UCSD-AML1 (cell line): ENCODE data around the gene DNAJB7.
"Not testable (repeated sequence)": the region's sequence is repeated elsewhere in the genome, so short reads cannot be mapped to it uniquely, and the experiment has no call there.

ENCODE experiments used
- DNase-seq: peaks from one replicate; lab custom pipeline; 2025; ENCODE audit not compliant: unreplicated experiment; lab: John Stamatoyannopoulos, UW

Gene DNAJB7

DNA sequence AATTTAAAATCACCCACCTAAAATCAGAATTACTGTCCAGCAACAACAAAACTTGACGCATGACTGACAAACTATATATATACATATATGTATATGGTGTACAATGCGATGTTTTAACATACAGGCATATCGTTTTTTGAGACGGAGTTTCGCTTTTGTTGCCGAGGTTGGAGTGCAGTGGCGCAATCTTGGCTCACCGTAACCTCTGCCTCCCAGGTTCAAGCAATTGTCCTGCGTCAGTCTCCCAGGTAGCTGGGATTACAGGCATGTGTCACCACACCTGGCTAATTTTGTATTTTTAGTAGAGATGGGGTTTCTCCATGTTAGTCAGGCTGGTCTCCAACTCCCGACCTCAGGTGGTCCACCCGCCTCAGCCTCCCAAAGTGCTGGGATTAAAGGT, 16.1 kb downstream of the DNAJB7 start:
- not testable (repeated sequence) for DNase-seq

DNA sequence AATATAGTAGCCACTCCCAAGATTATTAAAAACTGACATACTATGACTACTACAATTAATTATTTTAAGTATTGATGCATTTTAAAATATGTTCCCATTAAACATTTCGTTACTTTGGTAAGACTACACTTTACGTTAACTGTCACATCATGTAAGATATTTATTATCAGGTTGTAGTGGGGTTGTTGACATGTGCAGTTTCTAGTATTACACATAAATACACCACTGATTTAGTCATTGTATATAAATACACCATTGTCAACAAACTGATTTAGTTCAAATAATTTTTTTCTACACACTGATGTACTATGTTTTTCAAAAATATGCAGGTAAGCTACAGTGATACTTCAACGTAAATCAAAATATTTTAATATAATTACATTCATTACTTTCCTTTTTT, 17.0 kb downstream of the DNAJB7 start:
- no peak for DNase-seq

DNA sequence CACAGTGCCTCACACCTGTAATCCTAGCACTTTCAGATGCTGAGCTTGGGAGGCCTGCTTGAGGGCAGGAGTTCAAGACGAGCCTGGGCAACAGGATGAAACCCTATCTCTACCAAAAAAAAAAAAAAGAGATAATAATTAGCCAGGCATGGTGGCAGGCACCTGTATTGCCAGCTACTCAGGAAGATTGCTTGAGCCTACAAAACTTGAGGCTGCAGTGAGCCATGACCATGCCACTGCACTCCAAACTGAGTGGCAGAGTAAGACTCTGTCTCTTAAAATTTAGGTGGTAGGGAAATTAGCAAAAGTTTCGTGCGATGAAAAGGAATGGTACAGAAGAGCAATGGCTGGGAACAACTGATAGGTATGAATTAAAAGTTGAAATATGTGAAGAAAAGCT, 23.4 kb downstream of the DNAJB7 start:
- no peak for DNase-seq

DNA sequence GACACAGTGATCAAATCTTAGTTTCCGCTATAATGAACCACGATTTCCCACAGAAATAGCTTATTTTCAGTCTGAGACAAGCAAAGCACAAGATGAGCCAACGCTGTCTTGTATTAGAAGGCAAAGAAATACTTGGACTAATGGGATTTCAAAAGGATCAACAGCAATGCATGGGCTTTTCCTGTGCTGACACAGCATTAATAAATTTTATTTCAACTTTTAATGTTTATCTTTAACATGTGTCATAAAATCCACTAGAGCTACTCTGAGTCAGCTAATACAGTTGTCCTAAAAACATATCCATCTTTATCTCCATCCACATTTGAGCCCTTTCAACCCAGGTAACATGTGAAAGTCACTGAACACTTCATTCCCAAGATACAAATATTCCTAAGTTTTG, 27.3 kb downstream of the DNAJB7 start:
- no peak for DNase-seq

DNA sequence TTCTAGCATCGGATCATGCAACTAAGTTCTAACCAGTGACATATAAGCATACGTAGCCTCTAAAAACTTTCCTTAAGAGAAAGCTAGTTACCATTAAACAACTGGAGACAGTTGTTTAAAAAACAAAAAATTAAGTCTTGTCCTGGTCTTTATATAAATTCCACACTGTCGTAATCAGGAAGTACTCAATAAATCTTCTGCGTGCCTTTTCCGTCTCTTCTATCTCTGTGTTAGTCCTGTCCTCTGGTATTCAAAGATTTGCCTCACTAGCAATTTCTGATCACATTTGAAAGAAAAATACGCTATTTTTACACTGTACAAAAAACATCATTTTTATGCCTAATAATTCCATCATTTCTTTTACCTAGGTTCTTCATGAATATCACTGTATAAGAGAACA, 32.8 kb downstream of the DNAJB7 start:
- DNase-seq: no peak

DNA sequence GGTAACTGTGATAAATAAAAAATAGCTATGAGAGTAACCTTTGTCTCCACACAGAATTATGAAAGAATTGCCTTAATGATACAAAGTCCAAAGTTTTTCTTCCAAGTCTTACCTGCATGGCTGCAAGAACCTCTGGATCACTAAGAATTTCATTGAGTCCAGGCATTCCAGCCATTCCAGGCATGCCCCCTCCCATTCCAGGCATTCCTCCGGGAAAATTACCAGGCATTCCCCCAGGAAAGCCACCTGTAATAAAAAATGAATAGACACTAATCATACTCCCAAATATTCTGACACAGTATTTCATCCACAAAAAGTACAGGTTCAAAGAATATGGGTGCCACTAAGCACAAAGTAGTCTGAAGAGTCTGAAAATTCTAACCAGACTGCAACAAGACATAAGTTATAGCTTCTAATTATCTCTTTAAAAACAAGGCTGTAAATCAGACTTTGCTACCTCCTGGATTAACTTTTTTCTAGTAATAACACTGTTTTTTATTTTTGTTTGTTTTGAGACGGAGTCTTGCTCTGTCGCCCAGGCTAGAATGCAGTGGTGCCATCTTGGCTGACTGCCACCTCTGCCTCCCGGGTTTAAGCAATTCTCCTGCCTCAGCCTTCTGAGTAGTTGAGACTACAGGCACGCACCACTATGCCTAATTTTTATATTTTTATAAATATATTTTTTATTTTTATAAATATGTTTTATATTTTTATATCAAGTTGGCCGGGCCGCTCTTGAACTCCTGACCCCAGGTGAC, 34.8 kb downstream of the DNAJB7 start:
- DNase-seq: no peak

DNA sequence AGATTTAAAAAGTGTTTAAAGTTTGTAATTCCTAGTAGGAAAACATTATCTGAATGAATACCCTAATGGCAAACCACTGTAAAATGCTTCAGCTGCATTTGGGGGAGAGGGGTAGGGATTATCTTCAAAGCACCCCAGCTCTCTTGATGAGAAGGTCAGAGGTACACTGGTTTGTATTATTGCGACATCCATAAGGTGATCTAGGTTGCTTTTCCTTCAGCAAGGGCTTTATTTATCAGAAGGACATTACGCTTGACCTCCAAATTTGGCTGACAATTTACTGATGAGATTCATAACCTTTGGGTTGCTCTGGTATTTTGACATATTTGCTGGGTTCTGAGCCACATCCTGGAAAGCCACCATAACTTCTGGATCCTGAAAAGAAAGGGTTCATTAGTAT, 35.6 kb downstream of the DNAJB7 start:
- DNase-seq: not testable (repeated sequence)

DNA sequence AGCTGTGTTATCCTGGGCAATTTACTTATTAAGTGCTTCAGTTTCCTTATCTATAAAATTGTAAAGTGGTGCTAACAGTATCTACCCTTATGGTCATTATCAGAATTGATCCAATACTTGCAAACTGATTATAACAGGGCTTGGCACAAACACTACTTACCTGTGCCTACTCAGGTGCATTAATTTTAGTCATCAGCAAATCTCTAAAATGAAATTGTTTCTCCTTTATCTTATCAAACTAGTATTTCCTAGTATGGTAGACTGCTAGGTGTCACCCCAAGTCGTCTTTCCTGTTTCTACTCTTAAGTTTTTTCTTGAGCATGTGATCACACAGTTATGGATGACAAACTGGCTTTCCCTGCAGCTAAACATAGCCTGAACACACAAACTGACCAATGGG, 38.5 kb downstream of the DNAJB7 start:
- DNase-seq: no peak

DNA sequence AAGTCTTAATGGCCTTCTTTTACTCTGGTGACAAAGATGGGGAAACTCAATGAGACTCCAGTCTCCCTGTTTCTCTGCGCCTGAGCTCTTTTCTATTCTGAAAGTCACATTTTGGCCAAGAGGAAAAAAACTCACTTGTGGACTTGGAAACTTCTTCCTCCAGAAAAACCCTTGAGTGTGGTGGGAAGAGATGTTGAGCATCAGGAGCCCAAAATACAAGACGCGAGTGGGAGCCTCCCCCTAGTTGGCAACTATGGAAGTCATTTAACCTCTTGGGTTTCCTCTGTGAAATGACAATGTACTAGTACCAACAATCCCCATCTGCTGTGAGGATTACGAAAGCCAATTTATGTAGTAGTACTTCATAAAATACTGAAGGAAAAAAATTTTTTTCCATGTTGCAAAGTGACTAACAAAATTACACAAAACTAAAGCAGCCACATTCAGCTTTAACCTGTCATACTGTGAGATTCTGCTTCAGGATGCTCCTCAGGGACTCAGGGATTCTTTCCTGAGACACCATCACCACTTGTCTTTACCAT, 42.2 kb downstream of the DNAJB7 start:
- no peak for DNase-seq

DNA sequence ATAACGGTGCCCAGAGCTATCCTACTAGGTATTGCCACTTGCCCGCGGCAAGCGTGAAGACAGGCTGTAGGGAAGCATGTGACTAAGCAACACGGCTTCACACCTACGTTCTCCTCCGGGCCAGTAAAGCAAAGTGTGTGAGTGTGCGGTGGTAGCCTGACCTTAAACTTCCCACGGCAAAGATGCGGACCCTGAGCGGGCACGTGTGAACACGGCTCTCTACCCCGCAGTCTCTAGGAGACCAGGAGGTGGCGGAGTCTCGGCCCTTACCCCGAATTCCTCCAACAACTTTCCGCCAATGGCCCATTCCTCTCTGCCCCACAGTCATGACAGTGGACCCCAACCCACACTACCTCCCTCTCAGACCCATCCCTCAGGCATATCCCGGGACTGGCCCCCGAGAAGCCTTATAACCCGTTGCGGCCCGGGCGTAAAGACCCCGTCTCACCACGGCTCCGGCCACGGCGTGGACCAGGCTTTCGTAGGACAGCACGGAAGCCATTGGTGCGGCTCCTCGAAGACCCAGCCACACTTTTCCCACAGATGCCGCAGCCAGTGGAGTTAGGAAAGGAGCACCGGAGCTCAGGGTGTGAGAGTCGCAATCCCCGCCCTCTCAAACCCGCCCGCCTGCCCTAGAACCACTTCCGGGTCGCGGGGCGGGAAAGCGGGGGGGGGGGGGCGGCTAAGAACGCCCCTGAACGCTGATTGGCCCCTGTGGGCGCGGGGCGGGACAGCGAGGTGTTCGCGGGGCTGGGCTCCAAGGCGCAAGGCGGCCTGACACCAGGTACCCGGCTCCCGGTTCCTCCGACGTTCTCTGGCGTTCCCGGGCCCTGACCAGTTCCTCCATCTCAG, 42.9 kb downstream of the DNAJB7 start, which contains the start of gene SLC25A17:
Gene SLC25A17, minus strand, starts transcription at position 600 of the 852 bp plus-strand sequence. Its CDS starts 98 bp downstream, at position 502.
- peak; percentile 88 for DNase-seq

DNA sequence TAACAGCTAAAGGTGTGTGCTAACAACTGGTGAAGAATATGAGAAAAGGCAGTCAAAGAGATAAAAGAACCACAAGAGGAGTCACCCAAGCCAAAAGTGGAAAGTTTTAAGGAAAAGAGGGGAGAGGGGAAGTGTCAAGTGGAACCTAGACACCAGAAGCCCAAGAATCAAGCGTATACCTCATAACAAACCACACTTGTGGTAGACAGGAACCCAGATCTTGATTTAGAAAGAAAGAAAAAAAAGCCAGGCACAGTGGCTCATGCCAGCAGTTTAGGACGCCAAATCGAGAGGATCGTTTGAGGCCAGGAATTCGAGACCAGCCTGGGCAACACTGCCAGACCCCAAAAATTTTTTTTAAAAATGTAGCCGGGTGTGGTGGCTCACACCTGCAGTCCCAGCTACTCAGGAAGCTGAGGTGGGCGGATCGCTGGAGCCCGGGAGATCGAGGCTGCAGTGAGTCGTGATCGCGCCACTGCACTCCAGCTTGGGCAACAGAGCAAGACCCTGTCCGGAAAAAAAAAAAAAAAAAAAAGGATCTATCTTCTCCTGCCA, 43.6 kb downstream of the DNAJB7 start:
- DNase-seq: no peak

DNA sequence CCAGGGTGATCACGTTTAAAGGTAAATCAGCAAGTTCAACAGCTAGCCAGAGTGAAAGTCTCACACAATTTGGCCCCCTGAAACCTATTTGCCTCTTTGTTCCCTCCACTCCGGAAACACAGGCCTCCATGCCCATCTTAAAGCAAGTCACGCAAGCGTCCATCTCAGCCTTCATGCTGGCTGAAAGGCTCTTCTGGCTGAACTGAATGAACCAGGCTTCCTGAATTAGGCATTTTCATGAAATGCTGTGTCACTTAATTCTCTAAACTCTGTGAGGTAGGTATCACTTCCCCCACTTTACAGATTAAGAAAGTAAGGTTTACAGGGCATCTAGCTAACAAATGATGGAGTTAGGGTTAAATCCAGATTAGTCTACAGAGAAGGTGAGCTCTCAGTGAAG, 44.2 kb downstream of the DNAJB7 start:
- DNase-seq: no peak

DNA sequence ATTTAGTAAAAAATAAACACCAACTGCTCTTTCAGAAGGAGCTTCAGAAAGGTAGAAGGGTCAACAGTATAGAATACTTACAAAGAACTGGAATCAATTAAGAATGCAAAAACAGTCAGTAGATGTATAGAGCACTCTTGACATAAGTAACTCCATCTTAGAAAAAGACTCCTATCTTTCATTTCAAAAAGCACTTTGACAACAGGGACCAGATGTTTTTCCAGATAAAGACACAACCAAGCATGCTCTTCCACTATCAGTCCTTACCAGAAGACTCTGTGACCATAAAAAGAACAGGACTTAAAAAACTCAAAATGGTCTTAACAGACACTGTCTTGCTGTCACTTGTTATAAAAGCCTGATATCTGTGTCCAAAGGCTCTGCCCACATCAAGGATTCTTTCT, 48.0 kb downstream of the DNAJB7 start:
- DNase-seq: no peak
